SKM-1 (cell line): Measurements from ENCODE around the gene ZCCHC3.

Experiments
- DNase-seq: peaks from one replicate; lab custom pipeline; 2025; ENCODE audit not compliant: unreplicated experiment; lab: John Stamatoyannopoulos, UW

Gene ZCCHC3

DNA sequence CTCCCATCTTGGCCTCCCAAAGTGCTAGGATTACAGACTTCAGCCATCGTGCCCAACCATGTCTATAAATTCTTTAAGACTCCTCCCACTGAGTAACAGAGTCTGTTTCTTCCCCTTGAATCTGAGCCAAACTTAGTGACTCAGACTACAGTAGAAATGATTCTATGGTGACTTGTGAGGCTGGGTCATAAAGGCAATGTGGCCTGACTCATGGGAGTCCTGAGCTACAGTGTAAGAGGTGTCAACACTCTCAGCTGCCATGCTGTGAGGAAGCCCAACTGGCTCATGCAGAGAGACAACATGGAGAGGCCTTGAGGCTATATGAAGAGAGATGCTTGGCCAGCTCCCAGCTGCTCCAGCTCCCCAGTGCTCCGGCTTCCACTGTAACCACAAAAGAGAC lies 44.3 kb downstream of the ZCCHC3 start:
- no peak for DNase-seq

DNA sequence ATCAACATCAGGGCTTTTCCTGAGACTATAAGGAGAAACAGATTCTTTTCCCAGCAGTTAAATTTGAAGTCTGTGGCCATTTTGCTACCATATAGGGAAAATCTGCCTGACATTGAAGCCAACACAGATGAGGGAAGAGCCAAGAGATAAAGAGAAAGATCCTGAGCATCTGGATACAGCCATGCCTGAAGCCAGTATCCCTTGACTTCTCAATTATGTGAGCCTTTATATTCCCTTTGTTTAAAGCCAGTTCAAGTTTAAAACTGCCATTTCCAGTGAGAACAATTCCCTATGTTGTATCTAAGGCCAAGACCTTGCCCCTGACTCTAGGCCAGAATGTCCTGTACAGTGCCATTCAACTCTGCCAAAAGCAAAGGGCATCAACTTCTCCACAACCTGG lies 45.7 kb downstream of the ZCCHC3 start:
- no peak for DNase-seq

DNA sequence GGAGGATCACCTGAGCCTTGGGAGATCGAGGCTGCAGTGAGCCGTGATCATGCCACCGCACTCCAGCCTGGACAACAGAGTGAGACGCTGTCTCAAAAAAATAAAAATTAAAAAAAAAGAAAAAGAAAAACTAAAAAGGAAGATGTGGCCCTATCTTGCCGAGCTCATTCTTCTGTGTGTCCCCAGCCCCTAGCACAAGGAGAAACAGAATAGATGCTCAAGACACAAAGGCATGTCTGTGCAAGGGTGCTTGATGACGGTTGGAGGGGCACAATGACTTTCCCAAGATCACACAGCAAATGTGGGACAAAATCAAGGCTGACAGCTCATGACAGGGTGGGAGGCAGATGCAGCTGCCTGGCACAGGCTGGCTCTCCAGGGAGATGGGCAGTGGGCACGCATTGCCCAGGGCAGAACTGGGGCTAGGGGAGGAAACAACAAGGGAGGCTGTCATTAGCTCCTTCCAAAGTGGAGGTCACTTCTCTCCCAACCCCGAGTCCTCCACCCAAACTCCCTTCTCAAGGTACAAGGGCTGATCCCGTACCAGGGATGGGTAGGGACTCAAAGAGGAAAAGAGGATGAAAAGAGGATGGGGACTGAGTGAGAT lies 48.8 kb downstream of the ZCCHC3 start:
- DNase-seq: no peak

- no peak for DNase-seq
Measured at GRCh38 chr20:346640-347316, 49.4 kb downstream of the ZCCHC3 start, which contains the start of gene NRSN2. NRSN2 (plus strand) TSS chr20:347111; CDS start chr20:349644, 2,533 bp downstream.

GRCh38 chr20:347317-347639 lies 49.9 kb downstream of the ZCCHC3 start:
- no peak for DNase-seq

DNA sequence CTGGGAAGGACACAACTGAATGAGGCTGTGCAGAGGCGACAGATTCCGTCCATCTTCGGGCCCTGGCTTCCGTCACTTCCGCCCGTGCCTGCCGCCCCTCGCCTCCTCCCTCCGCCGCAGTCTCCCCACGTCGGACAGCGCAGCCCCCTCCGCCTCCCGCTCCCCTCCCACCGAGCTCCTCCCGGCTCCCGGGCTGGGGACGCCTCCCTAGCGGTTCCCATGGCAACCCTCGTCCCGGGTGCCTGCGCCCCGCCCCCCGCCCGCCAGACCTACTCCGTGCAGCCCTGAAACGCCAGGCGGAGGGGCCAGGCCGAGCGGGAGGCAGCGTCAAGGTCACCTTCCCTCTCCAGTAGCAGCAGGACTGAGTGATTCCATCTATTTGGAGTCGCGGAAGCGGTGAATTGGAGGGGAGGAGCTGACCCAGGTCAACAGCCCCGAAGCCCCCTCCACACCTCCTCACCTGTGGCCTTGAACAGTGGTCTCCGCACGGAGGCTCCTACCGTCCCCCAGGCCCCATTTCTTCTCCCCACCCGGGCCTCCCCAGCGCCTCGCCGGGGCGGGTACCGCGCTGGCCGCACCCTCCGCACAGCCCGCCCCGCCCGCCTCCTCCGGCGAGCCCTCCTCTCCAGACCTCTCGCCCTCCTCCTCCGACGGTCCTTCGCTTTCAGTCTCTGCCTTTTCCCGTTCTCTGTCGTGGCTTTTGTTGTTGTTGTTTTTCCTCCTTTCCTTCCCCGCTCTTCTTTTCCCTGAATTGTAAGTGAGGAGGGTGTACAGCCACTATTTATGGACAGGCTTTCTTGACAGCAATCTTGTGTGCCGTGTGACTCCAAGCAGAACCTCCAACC lies 50.5 kb downstream of the ZCCHC3 start:
- no peak for DNase-seq

DNA sequence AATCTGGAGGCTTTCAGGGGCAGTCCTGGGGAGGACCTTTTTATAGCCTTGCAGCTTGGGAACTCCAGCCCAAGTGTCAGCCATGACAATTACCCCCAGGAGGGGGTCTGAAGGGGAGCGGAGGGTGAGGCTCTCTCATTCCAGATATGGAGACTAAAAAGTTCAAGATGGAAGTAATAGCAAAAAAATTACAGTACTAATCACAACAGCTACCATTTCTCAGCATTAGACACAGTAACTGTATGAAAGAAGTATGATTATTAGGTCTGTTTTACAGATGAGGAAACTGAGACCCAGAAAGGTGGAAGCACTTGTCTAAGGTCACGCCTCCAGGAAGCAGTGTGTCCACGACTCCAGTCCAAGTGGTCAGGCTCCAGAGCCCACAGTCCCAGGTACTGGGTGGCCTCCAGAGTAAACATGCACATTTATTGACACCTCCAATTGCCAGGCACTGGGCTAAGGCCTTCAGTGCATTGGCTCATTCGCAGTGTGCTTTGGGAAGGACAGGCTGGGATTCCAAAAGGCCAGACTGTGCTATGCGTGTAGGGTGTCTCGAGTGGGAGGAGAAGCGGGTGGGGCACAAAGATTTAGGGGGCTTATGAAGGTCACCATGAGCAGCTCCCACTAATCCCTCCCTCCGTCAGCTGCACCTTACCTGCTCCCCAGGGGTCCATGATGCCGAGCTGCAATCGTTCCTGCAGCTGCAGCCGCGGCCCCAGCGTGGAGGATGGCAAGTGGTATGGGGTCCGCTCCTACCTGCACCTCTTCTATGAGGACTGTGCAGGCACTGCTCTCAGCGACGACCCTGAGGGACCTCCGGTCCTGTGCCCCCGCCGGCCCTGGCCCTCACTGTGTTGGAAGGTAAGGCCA lies 51.8 kb downstream of the ZCCHC3 start:
- DNase-seq: no peak
